ENCODE measurements around the gene SLC49A3. TPM values are rescaled to one million over a fixed set of nuclear protein-coding genes. Genes with fewer than 3 reads are reported as not detected.

The SLC49A3 gene
- total and polyA plus RNA-seq, 2 of the 4 experiments (the other 2 are of a cell fraction): under 0.01 to 0.32 TPM

- in situ Hi-C loops (cut with MboI; ENCODE audit: low sequenced_read_pairs): no loop called here
- WGBS, 2 experiments (ENCODE audit: extremely low coverage in 2 of 2, insufficient read length in 1 of 2): 22% methylated on average over 2 of the region's 17 CpGs; no CpG with 5 or more reads in 1 of the 2 experiments
These were observed 34.0 kb downstream of the SLC49A3 start for GRCh38 chr4:654871-655463.

More at GRCh38 chr4:654871-655463, 34.0 kb downstream of the SLC49A3 start:
- Histone ChIP-seq H2AFZ (replicated peaks; ENCODE audit: low read length, poor library complexity) (peak overlapping the region; percentile 21), H3K56ac (ENCODE audit: extremely low read depth, insufficient read depth, low read length) (no peak overlapping the region), H3K9ac (ENCODE audit: low read depth, low read length) (no peak overlapping the region), H4K8ac (ENCODE audit: low read depth in 2 of 2, low read length in 2 of 2) (no peak overlapping the region), H4K5ac (ENCODE audit: low read depth, low read length) (no peak overlapping the region), H3K23ac (ENCODE audit: low read depth, low read length) (no peak overlapping the region), H2BK5ac (ENCODE audit: low read depth, low read length, poor library complexity, severe bottlenecking) (no peak overlapping the region), H2BK20ac (ENCODE audit: low read depth, low read length) (no peak overlapping the region), H3K9me3 (ENCODE audit: control insufficient read depth, insufficient read depth, low read length) (peaks cover 16% of the 10 kb centered on the region), H2BK120ac (ENCODE audit: low read depth, low read length) (no peak overlapping the region), H4K20me1 (ENCODE audit: insufficient read depth, low read length) (no peaks in the 10 kb centered on the region), H3K4me1 (ENCODE audit: control insufficient read depth, insufficient read depth, low read length) (no peaks in the 10 kb centered on the region), H2AK5ac (ENCODE audit: low read depth, low read length) (no peak overlapping the region), H3K9me1 (ENCODE audit: insufficient read depth, low read length) (no peaks in the 10 kb centered on the region), H3K27me3 (ENCODE audit: control insufficient read depth, insufficient read depth, low read length) (peaks cover 11% of the 10 kb centered on the region; the same call in 1 of the 2 replicates), H3K27ac (ENCODE audit: insufficient read depth, low read length) (no peak overlapping the region), H3K4ac (ENCODE audit: low read depth, low read length) (no peak overlapping the region), H3K14ac (replicated peaks; ENCODE audit: low read depth, low read length) (no peak overlapping the region), H3K4me3 (ENCODE audit: insufficient read depth, low read depth, low read length) (no peak overlapping the region), H3K79me1 (ENCODE audit: low read depth in 1 of 2, low read length in 2 of 2) (no peaks in the 10 kb centered on the region), H3K18ac (ENCODE audit: low read depth, low read length) (no peak overlapping the region), H3K36me3 (ENCODE audit: control insufficient read depth, insufficient read depth, low read length) (no peaks in the 10 kb centered on the region), H4K91ac (ENCODE audit: insufficient read depth, low read depth, low read length) (no peak overlapping the region), H2AK9ac (replicated peaks; ENCODE audit: low read depth, low read length, poor library complexity) (no peak overlapping the region), H3K4me2 (ENCODE audit: low read depth, low read length) (no peak overlapping the region), H2BK15ac (ENCODE audit: low read depth, low read length) (no peak overlapping the region)
- intact Hi-C loops (cut with micrococcal nuclease): no loop called here
- no TSS peak for BruUV-seq (replicated peaks)
- ChIA-PET POLR2A (ENCODE audit: unreplicated experiment) (no interaction called here), CTCF (no interaction called here)
- TF ChIP-seq RFX5 (IDR thresholded peaks at IDR 0.05; ENCODE audit: low read depth, low read length): no peak
- TF ChIP-seq RAD21 (IDR thresholded peaks at IDR 0.05; ENCODE audit: low read length): no peak
- no peak for TF ChIP-seq BHLHE40 (IDR thresholded peaks at IDR 0.05; ENCODE audit: low read depth, low read length)
- no peak for TF ChIP-seq MXI1 (IDR thresholded peaks at IDR 0.05; ENCODE audit: borderline replicate concordance, low read depth, low read length)
- no peak for TF ChIP-seq SMC3 (IDR thresholded peaks at IDR 0.05; ENCODE audit: low read depth, low read length)
- TF ChIP-seq NFE2L2 (IDR thresholded peaks at IDR 0.05; ENCODE audit: low read depth, low read length): no peak
- TF ChIP-seq RCOR1 (IDR thresholded peaks at IDR 0.05; ENCODE audit: insufficient replicate concordance, low read length): no peak
- TF ChIP-seq POLR2A (IDR thresholded peaks at IDR 0.05; ENCODE audit: low read depth, low read length): no peak
- no peak for TF ChIP-seq USF2 (IDR thresholded peaks at IDR 0.05; ENCODE audit: low read depth, low read length)
- dilution Hi-C loops (cut with HindIII; ENCODE audit: low sequenced_read_pairs, unreplicated experiment): no loop called here
- no peak for DNase-seq
- ATAC-seq (ENCODE audit: low read depth): no peak
